ENCODE data around the gene TIMELESS. TPM values are rescaled to one million over a fixed set of nuclear protein-coding genes. Genes with fewer than 3 reads are reported as not detected.
A peak's percentile ranks its signal among the peaks of the same experiment; 100 is the strongest.

TIMELESS gene
- total RNA-seq, 6 experiments from 2014 or later, result 8.0 to 10.8 (median 9.1) TPM

- peak in 1 of 4 donors; percentile 49 for ATAC-seq
- DNase-seq, result no peak
- TF ChIP-seq POLR2A (IDR thresholded peaks at IDR 0.05) (no peak), CTCF (IDR thresholded peaks at IDR 0.05) (no peak)
- intact Hi-C loops (cut with DNase I), result no loop called here
- H3K9me3 ChIP-seq, result no peaks in the 10 kb centered on the region
- H3K27me3 ChIP-seq, result no peaks in the 10 kb centered on the region
- no peak overlapping the region for H3K4me3 ChIP-seq
- no peak overlapping the region for H3K27ac ChIP-seq
- H3K4me1 ChIP-seq, result no peaks in the 10 kb centered on the region
- H3K36me3 ChIP-seq, result no peaks in the 10 kb centered on the region
Measured at GRCh38 chr12:56398324-56398723, 50.9 kb downstream of the TIMELESS start.

- H3K27ac ChIP-seq, result no peak overlapping the region
- no peaks in the 10 kb centered on the region for H3K4me1 ChIP-seq
- no peak overlapping the region for H3K4me3 ChIP-seq
- intact Hi-C loops (cut with DNase I), result no loop called here
- H3K36me3 ChIP-seq, result no peaks in the 10 kb centered on the region
- 88% methylated on average over 2 of the region's 2 CpGs for WGBS (ENCODE audit: insufficient coverage, low coverage, low lambda C conversion rate, missing lambda C conversion rate)
- no peaks in the 10 kb centered on the region for H3K9me3 ChIP-seq
- H3K27me3 ChIP-seq, result no peaks in the 10 kb centered on the region
- ATAC-seq (no peak), DNase-seq (no peak)
- TF ChIP-seq CTCF (IDR thresholded peaks at IDR 0.05) (no peak), POLR2A (IDR thresholded peaks at IDR 0.05) (no peak)
Measured at GRCh38 chr12:56392331-56392730, 56.9 kb downstream of the TIMELESS start.

GRCh38 chr12:56391721-56392120, 57.5 kb downstream of the TIMELESS start:
- no peaks in the 10 kb centered on the region for H3K27me3 ChIP-seq
- DNase-seq (no peak), ATAC-seq (no peak)
- no peaks in the 10 kb centered on the region for H3K36me3 ChIP-seq
- WGBS (ENCODE audit: insufficient coverage, low coverage, low lambda C conversion rate, missing lambda C conversion rate), result 25% methylated on average over 1 of the region's 1 CpG
- intact Hi-C loops (cut with DNase I), result no loop called here
- no peaks in the 10 kb centered on the region for H3K9me3 ChIP-seq
- H3K4me1 ChIP-seq, result no peaks in the 10 kb centered on the region
- no peak overlapping the region for H3K4me3 ChIP-seq
- no peak overlapping the region for H3K27ac ChIP-seq
- TF ChIP-seq POLR2A (IDR thresholded peaks at IDR 0.05), result no peak
- no peak for TF ChIP-seq CTCF (IDR thresholded peaks at IDR 0.05)

GRCh38 chr12:56389412-56389811, 59.8 kb downstream of the TIMELESS start:
- TF ChIP-seq CTCF (IDR thresholded peaks at IDR 0.05), result no peak
- no peak for TF ChIP-seq POLR2A (IDR thresholded peaks at IDR 0.05)
- ATAC-seq, result no peak
- peaks cover 0 to under 1% (median 0%) of the 10 kb centered on the region in 4 donors for H3K4me1 ChIP-seq
- H3K9me3 ChIP-seq, result no peaks in the 10 kb centered on the region
- no peaks in the 10 kb centered on the region for H3K36me3 ChIP-seq
- H3K27me3 ChIP-seq, result no peaks in the 10 kb centered on the region
- no peak overlapping the region for H3K27ac ChIP-seq
- intact Hi-C loops (cut with DNase I), result no loop called here
- WGBS (ENCODE audit: insufficient coverage, low coverage, low lambda C conversion rate, missing lambda C conversion rate), result 54% methylated on average over 5 of the region's 5 CpGs
- DNase-seq, result no peak
- no peak overlapping the region for H3K4me3 ChIP-seq

GRCh38 chr12:56387152-56387736, 62.0 kb downstream of the TIMELESS start:
- ATAC-seq (no peak), DNase-seq (no peak)
- 78% methylated on average over 7 of the region's 7 CpGs for whole genome bisulfite sequencing (ENCODE audit: insufficient coverage, low coverage, low lambda C conversion rate, missing lambda C conversion rate)
- Histone ChIP-seq H3K9me3 (no peaks in the 10 kb centered on the region), H3K4me1 (peaks cover 0 to 9% (median 4%) of the 10 kb centered on the region in 4 donors), H3K27ac (no peak overlapping the region), H3K27me3 (no peaks in the 10 kb centered on the region), H3K36me3 (no peaks in the 10 kb centered on the region), H3K4me3 (no peak overlapping the region)
- intact Hi-C loops (cut with DNase I), result no loop called here
- TF ChIP-seq CTCF (IDR thresholded peaks at IDR 0.05) (no peak), POLR2A (IDR thresholded peaks at IDR 0.05) (no peak)

Data from right lobe of liver (tissue), 6 donors.